Medulla oblongata (tissue), 1 donor: Measurements from ENCODE around the gene KRTAP4-3.
"Not testable (repeated sequence)": the region's sequence is repeated elsewhere in the genome, so short reads cannot be mapped to it uniquely, and the experiment has no call there.

Experiments used
- DNase-seq: peaks from one replicate; pipeline ENCODE4 v3.0.0-alpha.2; 2015; ENCODE audit errors: extremely low spot score

KRTAP4-3 gene

GRCh38 chr17:41151525-41151924 lies 16.5 kb downstream of the KRTAP4-3 start:
- DNase-seq, result no peak

GRCh38 chr17:41150026-41150425 lies 18.0 kb downstream of the KRTAP4-3 start:
- DNase-seq, result no peak

GRCh38 chr17:41149652-41149985 lies 18.4 kb downstream of the KRTAP4-3 start, which contains the start of gene KRTAP4-5:
KRTAP4-5 (minus strand) TSS chr17:41149825; CDS start chr17:41149767, 58 bp downstream.
- DNase-seq, result no peak

GRCh38 chr17:41148971-41149651 lies 18.9 kb downstream of the KRTAP4-3 start:
- DNase-seq, result not testable (repeated sequence)

- DNase-seq, result no peak
Measured at GRCh38 chr17:41147531-41148204, 20.4 kb downstream of the KRTAP4-3 start.

GRCh38 chr17:41145261-41145660 lies 22.8 kb downstream of the KRTAP4-3 start:
- no peak for DNase-seq

GRCh38 chr17:41144846-41145245 lies 23.2 kb downstream of the KRTAP4-3 start:
- DNase-seq, result no peak

- DNase-seq, result no peak
Measured at GRCh38 chr17:41141361-41141760, 26.7 kb downstream of the KRTAP4-3 start.

- no peak for DNase-seq
Measured at GRCh38 chr17:41140360-41141131, 27.5 kb downstream of the KRTAP4-3 start, which contains the start of gene KRTAP4-6. KRTAP4-6 (minus strand) TSS chr17:41140544; CDS start chr17:41140487, 57 bp downstream.

GRCh38 chr17:41139865-41140264 lies 28.2 kb downstream of the KRTAP4-3 start:
- not testable (repeated sequence) for DNase-seq

GRCh38 chr17:41133880-41134735 lies 33.9 kb downstream of the KRTAP4-3 start:
- DNase-seq, result no peak

- no peak for DNase-seq
Measured at GRCh38 chr17:41131979-41132378, 36.0 kb downstream of the KRTAP4-3 start.

GRCh38 chr17:41127371-41127770 lies 40.6 kb downstream of the KRTAP4-3 start:
- no peak for DNase-seq

GRCh38 chr17:41126412-41126811 lies 41.6 kb downstream of the KRTAP4-3 start:
- DNase-seq, result no peak

GRCh38 chr17:41125064-41125463 lies 43.0 kb downstream of the KRTAP4-3 start:
- no peak for DNase-seq

- DNase-seq, result not testable (repeated sequence)
Measured at GRCh38 chr17:41123991-41124371, 44.0 kb downstream of the KRTAP4-3 start, which contains the start of gene KRTAP4-12. KRTAP4-12 (minus strand) TSS chr17:41124182; CDS start chr17:41124122, 60 bp downstream.

GRCh38 chr17:41123292-41123990 lies 44.6 kb downstream of the KRTAP4-3 start:
- DNase-seq, result not testable (repeated sequence)

- no peak for DNase-seq
Measured at GRCh38 chr17:41121742-41122141, 46.3 kb downstream of the KRTAP4-3 start.

- DNase-seq, result peak; percentile 23
Measured at GRCh38 chr17:41119696-41120690, 48.0 kb downstream of the KRTAP4-3 start.
